GM12878 (cell line): ENCODE results near the gene LIPT1. TPM values are rescaled to one million over a fixed set of nuclear protein-coding genes. Genes with fewer than 3 reads are reported as not detected.
A peak's percentile ranks its signal among the peaks of the same experiment; 100 is the strongest.

Experiments used
- BCL11A ChIP-seq: IDR thresholded peaks from 2 replicates; pipeline ENCODE4 v1.6.1; 2011; ENCODE audit warnings: low read depth, low read length
- CBX5 ChIP-seq: sonication (generic); IDR thresholded peaks from 2 replicates; pipeline ENCODE4 v1.6.1; 2016; ENCODE audit warnings: low read depth, moderate library complexity, mild to moderate bottlenecking, inconsistent platforms
- HDAC6 ChIP-seq: fragments of 200-600 bp; sonication (generic); IDR thresholded peaks from one replicate; pipeline ENCODE4 v1.8.0; 2017; ENCODE audit warnings: antibody characterized with exemption; ENCODE audit not compliant: unreplicated experiment
- MYB ChIP-seq: fragments of 150-350 bp; IDR thresholded peaks from 2 replicates; pipeline ENCODE4 v1.6.1; 2014; ENCODE audit warnings: mild to moderate bottlenecking, low read depth, low read length, borderline replicate concordance
- NFYA ChIP-seq: IDR thresholded peaks from 2 replicates; pipeline ENCODE4 v1.6.1; 2011; ENCODE audit warnings: low read depth, mild to moderate bottlenecking, low read length, improper control_type of control experiment, borderline replicate concordance
- NRF1 ChIP-seq: conservative IDR thresholded peaks from 2 replicates; pipeline ENCODE4 v1.6.1; 2011; ENCODE audit warnings: mild to moderate bottlenecking, low read depth, low read length, improper control_type of control experiment
- PML ChIP-seq: IDR thresholded peaks from 2 replicates; pipeline ENCODE4 v1.6.1; 2012; ENCODE audit warnings: low read length, inconsistent platforms
- POLR2AphosphoS2 ChIP-seq: IDR thresholded peaks from 2 replicates; pipeline ENCODE4 v1.6.1; 2011; ENCODE audit warnings: low read depth, mild to moderate bottlenecking, low read length, improper control_type of control experiment, moderate library complexity
- STAT3 ChIP-seq: IDR thresholded peaks from 2 replicates; pipeline ENCODE4 v1.6.1; 2011; ENCODE audit warnings: low read depth, low read length, improper control_type of control experiment
- TBL1XR1 ChIP-seq: IDR thresholded peaks from 2 replicates; pipeline ENCODE4 v1.6.1; 2012; ENCODE audit warnings: low read depth, low read length, improper control_type of control experiment
- ZBED1 ChIP-seq: IDR thresholded peaks from 2 replicates; pipeline ENCODE4 v1.6.1; 2016; ENCODE audit warnings: borderline replicate concordance
- ZNF24 ChIP-seq: fragments of 450-650 bp; IDR thresholded peaks from 2 replicates; pipeline ENCODE4 v1.6.1; 2017; ENCODE audit warnings: antibody characterized with exemption, mild to moderate bottlenecking
- ZSCAN29 ChIP-seq: fragments of 450-650 bp; IDR thresholded peaks from 2 replicates; pipeline ENCODE4 v1.6.1; 2017; ENCODE audit warnings: mild to moderate bottlenecking, moderate library complexity
- ZZZ3 ChIP-seq: IDR thresholded peaks from 2 replicates; pipeline ENCODE4 v1.6.1; 2011; ENCODE audit warnings: low read depth; ENCODE audit not compliant: control insufficient read depth, insufficient read length
- polyA plus RNA-seq, 11 experiments: library from polyadenylated mRNA; depleted of rRNA in 4 of 11; unstranded in 6 of 11; stranded (reverse) in 5 of 11; fragments of >200 nt; fragmentation: Nextera tagmentation in 4 of 11; fragmentation: Illumina TruSeq in 1 of 11; extraction: Ambion mirVana in 4 of 11; extraction: Trizol in 1 of 11; gene quantifications; 1 replicate in 1 of 11; 2 replicates in 10 of 11; pipeline versions ENCODE4 v1.2.1 to v1.2.3, GENCODE V29; 2011 to 2016; ENCODE audit warnings: inconsistent platforms in 2 of 11, missing spikeins in 2 of 11, low read depth in 1 of 11
- total RNA-seq, 4 experiments: library from RNA; depleted of rRNA in 3 of 4; stranded (reverse); fragments of >200 nt in 3 of 4; fragmentation: Illumina TruSeq in 1 of 4; extraction: Trizol in 1 of 4; gene quantifications; 2 replicates each; pipeline versions ENCODE4 v1.2.1 to v1.2.3, GENCODE V29; 2013 to 2021
- TF ChIP-seq, protein P1 (sequence below): fragments of 150-350 bp; IDR thresholded peaks from 2 replicates; pipeline ENCODE4 v1.6.1; 2016; ENCODE audit warnings: low read depth, low read length
- TF ChIP-seq, protein P2 (sequence below): fragments of 450-650 bp; IDR thresholded peaks from 2 replicates; pipeline ENCODE4 v1.6.1; 2017; ENCODE audit warnings: borderline replicate concordance
- TF ChIP-seq, protein P3 (sequence below): IDR thresholded peaks from 2 replicates; pipeline ENCODE4 v1.6.1; 2012; ENCODE audit warnings: mild to moderate bottlenecking, low read depth, low read length
- TF ChIP-seq, protein P4 (sequence below): IDR thresholded peaks from 2 replicates; pipeline ENCODE4 v1.6.1; 2012; ENCODE audit warnings: low read depth, low read length, improper control_type of control experiment

Gene LIPT1
- total and polyA plus RNA-seq, 10 of the 15 experiments (the other 5 are each of a cell fraction or from before 2014, with no cell fraction given), result 8.0 to 15.5 (median 10.9) TPM

DNA sequence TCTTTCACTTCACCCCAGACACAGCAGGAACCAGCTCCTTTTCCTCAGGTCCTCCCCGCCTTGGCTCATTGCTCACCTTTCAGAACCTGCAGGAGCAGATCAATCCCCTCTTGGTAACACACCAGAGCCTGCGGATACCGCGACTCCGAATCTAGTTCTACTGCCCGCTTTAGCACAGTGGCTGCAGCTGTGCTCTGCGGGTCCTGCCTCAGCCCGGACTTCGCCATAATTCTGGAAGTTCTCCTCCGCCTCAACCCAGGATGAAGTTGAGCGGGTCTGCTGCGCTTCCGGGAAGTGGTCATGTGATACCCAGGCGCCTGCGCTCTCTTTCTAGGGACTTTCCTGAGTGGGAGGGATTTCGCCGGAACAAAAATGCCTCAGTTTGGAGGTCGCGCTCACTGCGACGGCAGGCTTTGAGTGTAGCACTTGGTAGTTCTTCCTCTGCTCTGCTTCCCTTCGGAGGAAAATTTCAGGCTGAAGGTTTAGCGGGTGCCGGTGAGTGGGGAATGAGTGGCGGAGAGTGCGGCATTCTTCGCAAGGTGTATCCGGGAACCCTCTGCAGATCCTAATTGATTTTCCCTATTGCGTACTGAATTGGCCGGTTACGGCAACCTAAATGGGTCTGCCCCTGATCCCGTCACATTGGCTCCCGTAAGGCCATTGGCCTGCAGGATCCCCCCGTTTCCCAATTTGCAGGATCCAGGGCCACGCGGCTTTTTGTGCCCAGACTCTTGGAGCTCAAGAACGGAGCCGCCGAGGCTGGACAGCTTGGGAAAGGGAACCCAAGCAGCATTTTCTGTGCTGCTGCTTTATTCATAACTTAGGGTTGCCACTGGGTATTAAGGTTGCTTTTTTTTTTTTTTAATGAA, 26.2 kb downstream of the LIPT1 start, which contains the start of the genes MITD1 and MRPL30 (continued):
- TF ChIP-seq, protein P1, sequence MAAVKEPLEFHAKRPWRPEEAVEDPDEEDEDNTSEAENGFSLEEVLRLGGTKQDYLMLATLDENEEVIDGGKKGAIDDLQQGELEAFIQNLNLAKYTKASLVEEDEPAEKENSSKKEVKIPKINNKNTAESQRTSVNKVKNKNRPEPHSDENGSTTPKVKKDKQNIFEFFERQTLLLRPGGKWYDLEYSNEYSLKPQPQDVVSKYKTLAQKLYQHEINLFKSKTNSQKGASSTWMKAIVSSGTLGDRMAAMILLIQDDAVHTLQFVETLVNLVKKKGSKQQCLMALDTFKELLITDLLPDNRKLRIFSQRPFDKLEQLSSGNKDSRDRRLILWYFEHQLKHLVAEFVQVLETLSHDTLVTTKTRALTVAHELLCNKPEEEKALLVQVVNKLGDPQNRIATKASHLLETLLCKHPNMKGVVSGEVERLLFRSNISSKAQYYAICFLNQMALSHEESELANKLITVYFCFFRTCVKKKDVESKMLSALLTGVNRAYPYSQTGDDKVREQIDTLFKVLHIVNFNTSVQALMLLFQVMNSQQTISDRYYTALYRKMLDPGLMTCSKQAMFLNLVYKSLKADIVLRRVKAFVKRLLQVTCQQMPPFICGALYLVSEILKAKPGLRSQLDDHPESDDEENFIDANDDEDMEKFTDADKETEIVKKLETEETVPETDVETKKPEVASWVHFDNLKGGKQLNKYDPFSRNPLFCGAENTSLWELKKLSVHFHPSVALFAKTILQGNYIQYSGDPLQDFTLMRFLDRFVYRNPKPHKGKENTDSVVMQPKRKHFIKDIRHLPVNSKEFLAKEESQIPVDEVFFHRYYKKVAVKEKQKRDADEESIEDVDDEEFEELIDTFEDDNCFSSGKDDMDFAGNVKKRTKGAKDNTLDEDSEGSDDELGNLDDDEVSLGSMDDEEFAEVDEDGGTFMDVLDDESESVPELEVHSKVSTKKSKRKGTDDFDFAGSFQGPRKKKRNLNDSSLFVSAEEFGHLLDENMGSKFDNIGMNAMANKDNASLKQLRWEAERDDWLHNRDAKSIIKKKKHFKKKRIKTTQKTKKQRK, result peak; percentile 34; the same call in 1 of the 2 replicates
- TF ChIP-seq ZNF24 (peak; percentile 81; the same call in 1 of the 2 replicates), NRF1 (peak; percentile 63), NFYA (no peak), BCL11A (no peak), TBL1XR1 (no peak), STAT3 (no peak), MYB (0 out of 2 replicates have a peak, but pooled peaks have one; percentile 43), ZZZ3 (peak; percentile 57), CBX5 (peak; percentile 98), ZSCAN29 (no peak), ZBED1 (no peak; the same call in 1 of the 2 replicates), HDAC6 (no peak), POLR2AphosphoS2 (peak; percentile 80), PML (peak; percentile 97)
- TF ChIP-seq, protein P2, sequence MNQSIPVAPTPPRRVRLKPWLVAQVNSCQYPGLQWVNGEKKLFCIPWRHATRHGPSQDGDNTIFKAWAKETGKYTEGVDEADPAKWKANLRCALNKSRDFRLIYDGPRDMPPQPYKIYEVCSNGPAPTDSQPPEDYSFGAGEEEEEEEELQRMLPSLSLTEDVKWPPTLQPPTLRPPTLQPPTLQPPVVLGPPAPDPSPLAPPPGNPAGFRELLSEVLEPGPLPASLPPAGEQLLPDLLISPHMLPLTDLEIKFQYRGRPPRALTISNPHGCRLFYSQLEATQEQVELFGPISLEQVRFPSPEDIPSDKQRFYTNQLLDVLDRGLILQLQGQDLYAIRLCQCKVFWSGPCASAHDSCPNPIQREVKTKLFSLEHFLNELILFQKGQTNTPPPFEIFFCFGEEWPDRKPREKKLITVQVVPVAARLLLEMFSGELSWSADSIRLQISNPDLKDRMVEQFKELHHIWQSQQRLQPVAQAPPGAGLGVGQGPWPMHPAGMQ, result no peak
- TF ChIP-seq, protein P3, sequence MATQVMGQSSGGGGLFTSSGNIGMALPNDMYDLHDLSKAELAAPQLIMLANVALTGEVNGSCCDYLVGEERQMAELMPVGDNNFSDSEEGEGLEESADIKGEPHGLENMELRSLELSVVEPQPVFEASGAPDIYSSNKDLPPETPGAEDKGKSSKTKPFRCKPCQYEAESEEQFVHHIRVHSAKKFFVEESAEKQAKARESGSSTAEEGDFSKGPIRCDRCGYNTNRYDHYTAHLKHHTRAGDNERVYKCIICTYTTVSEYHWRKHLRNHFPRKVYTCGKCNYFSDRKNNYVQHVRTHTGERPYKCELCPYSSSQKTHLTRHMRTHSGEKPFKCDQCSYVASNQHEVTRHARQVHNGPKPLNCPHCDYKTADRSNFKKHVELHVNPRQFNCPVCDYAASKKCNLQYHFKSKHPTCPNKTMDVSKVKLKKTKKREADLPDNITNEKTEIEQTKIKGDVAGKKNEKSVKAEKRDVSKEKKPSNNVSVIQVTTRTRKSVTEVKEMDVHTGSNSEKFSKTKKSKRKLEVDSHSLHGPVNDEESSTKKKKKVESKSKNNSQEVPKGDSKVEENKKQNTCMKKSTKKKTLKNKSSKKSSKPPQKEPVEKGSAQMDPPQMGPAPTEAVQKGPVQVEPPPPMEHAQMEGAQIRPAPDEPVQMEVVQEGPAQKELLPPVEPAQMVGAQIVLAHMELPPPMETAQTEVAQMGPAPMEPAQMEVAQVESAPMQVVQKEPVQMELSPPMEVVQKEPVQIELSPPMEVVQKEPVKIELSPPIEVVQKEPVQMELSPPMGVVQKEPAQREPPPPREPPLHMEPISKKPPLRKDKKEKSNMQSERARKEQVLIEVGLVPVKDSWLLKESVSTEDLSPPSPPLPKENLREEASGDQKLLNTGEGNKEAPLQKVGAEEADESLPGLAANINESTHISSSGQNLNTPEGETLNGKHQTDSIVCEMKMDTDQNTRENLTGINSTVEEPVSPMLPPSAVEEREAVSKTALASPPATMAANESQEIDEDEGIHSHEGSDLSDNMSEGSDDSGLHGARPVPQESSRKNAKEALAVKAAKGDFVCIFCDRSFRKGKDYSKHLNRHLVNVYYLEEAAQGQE, result no peak
- TF ChIP-seq, protein P4, sequence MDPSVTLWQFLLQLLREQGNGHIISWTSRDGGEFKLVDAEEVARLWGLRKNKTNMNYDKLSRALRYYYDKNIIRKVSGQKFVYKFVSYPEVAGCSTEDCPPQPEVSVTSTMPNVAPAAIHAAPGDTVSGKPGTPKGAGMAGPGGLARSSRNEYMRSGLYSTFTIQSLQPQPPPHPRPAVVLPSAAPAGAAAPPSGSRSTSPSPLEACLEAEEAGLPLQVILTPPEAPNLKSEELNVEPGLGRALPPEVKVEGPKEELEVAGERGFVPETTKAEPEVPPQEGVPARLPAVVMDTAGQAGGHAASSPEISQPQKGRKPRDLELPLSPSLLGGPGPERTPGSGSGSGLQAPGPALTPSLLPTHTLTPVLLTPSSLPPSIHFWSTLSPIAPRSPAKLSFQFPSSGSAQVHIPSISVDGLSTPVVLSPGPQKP, result peak; percentile 52
